GM04504 (cell line): ENCODE measurements around the gene FBXO46.
"Not testable (repeated sequence)": the region's sequence is repeated elsewhere in the genome, so short reads cannot be mapped to it uniquely, and the experiment has no call there.

Source experiments
- DNase-seq: peaks from one replicate; pipeline ENCODE4 v3.0.0-alpha.2; 2012; ENCODE audit warnings: low read depth

Gene FBXO46

DNA sequence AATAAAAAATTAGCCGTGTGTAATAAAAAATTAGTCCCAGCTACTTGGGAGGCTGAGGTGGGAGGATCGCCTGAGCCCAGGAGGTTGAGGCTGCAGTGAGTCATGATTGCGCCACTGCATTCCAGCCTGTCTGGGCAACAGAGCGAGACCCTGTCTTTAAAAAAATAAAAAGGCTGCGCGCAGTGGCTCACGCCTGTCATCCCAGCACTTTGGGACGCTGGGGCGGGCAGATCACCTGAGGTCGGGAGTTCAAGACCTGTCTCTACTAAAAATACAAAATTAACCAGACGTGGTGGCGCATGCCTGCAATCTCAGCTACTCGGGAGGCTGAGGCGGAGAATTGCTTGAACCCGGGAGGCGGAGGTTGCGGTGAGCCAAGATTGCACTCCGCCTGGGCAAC is 2.0 kb downstream of the FBXO46 start:
- not testable (repeated sequence) for DNase-seq

DNA sequence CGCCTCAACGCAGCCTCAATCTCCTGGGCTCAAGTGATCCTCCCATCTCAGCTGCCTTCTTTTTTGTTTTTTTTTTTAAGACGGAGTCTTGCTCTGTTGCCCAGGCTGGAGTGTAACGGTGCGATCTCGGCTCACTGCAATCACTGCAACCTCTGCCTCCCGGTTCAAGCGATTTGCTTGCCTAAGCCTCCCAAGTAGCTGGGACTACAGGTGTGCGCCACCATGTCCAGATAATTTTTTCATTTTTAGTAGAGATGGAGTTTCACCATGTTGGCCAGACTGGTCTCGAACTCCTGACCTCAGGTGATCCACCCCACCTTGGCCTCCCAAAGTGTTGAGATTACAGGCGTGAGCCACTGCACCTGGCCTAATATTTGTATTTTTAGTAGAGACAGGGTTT is 10.6 kb downstream of the FBXO46 start:
- DNase-seq = not testable (repeated sequence)

DNA sequence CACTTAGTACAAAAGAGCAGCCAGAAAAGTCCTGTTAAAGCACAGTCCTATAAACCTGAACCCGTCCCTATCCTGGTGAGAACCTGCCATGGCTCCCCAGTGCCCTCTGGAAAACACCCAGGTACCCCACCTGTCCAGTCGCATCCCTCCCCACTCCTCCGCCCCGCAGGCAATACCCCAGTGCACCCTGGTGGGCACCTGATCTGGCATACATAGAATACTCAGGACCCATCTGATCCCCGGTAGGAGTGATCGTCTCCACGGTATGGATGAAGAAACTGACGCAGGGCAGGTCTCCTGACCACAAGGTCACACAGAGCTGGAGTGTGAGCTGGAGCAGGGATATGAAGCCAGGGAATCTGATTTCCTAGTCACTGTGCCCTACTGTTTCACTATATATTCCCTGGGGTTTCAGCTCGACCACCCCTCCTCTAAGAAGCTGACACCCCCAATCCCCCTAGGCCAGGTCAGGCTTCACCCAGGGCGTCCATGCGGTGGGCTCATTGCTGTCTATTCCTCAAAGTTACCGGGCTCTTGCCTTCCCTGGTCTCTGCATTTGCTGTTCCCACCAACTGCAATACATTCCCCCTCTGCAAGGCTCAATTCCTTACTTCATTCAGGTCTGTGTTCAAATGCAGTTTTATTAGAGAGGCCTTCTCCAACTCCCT is 12.6 kb downstream of the FBXO46 start:
- no peak for DNase-seq

DNA sequence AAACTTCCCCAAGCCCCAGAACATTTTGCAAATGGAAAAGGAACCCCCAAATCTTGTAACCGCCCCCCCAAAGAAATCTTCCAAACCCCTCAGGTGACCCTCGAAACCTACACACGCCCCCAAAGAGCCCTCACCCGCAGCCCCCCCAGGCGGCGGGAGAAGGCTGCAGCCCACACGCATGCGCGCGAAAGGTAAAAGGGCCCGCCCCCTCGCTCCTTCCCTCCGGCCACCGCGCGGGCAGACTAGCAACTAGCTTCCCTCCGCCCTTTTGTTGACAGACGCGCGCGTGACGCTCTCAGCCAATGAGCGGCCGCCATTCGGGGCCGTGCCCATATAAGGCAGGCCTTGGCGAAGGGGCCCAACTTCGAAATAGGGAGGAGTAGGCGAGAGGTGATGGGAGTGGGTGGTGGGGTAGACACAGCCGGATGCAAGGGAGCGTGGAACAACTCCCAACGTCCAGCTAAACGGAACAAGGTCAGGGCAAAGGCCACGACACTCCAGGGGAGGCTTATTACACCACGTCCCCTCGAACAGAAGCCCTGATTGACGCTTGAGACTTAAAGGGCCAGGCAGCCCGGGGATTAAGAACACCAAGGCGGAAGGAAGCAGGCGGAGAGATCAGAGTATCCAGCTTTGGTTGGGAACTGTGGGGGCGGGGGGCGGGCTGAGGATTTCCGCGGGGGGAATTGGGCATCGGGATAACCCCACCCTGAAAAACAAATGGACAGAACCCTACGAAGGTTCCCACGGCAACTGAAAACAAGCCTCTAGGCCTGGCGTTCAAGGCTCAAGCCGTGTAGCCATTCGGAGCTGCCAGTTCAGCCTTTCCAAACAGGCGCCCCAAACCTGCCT is 13.3 kb downstream of the FBXO46 start:
- peak; percentile 96 for DNase-seq

DNA sequence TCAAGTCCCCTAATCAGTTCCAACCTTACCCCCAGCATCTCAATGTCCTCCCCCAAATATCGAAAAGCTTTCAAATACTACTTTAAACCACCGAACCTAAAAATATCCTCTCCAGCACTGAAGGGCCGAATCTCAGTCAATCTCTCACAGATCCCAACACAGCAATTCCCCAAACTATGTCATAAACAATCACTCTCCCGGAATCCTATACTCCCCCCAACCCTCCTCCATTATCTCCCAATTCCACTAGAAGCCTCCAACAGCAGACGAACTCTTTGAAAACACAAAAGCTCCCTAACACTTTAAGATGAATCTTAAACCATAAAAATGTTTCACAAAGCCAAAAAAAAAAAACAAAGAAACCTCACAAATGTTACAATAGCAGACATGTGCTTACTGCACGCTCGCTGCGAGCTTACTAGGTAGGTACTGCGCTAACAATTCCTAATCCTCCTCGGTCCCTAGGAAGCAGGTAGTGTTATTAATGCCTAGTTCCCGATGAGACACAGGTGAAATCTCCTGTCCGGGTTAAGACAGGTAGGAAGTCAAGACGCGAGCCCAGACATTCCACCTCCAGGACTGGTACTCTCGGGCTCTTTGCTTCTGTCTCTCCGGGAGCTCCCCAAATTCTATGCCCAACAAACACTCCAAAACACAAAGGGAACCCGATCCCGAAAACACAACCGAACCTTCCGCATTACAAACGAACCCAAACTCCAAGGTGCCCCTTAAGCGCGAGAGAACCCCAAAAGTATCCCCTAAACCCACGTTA is 14.2 kb downstream of the FBXO46 start:
- DNase-seq = no peak

DNA sequence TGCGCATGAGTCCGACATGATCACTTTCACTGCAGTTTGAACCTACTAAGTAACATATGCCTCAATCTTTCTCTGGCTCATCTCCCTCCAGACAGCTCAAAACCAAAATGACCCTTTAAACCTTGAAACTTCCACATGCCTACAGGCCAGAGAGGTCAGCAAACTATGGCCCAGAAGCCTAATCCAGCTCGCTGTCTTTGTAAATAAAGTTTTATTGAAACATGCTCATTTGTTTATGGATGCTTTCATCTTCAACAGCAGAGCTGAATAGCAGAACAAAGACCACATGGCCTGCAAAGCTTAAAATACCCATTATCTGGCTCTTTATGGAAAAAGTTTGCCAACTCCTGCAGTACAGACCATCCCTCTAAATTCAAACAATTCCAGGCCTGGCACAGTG is 15.6 kb downstream of the FBXO46 start:
- DNase-seq = no peak

DNA sequence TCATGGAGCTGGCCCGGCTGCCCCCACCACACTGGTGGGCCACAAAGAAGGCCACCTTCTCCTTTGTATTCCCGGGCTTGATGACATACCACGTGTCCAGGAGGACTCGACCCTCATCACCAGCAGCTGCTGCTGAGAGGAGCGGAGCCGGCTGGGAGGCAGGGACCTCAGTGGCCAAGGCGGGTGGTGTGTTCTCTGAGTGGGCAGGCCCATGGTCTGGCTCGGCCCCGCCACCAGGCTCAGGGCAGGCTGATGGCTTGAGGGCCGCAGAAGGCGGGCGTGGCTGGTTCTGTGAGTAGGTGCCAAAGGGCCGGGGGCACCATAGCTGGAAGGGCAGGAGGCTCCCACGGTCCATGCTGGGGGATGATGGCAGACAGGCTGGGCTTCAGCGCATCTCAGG is 17.6 kb downstream of the FBXO46 start:
- DNase-seq = no peak

DNA sequence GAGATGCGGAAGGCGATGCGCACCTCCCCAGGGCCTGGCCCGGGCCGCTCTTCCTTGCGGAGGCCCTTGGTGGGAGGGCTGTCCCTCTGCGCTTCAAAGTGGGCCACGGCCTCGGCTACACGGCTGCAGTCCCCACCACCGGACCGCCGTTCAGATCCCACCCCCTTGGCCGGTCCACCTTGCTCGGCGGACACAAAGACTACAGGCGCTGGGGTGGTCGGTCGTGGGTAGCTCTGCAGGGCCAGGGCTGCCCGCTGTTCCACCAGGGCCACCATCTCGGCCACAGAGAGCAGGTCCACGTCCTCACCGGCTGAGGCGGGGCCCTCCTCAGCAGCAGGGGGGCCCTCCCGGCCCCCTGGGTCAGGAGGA is 18.0 kb downstream of the FBXO46 start:
- no peak for DNase-seq

DNA sequence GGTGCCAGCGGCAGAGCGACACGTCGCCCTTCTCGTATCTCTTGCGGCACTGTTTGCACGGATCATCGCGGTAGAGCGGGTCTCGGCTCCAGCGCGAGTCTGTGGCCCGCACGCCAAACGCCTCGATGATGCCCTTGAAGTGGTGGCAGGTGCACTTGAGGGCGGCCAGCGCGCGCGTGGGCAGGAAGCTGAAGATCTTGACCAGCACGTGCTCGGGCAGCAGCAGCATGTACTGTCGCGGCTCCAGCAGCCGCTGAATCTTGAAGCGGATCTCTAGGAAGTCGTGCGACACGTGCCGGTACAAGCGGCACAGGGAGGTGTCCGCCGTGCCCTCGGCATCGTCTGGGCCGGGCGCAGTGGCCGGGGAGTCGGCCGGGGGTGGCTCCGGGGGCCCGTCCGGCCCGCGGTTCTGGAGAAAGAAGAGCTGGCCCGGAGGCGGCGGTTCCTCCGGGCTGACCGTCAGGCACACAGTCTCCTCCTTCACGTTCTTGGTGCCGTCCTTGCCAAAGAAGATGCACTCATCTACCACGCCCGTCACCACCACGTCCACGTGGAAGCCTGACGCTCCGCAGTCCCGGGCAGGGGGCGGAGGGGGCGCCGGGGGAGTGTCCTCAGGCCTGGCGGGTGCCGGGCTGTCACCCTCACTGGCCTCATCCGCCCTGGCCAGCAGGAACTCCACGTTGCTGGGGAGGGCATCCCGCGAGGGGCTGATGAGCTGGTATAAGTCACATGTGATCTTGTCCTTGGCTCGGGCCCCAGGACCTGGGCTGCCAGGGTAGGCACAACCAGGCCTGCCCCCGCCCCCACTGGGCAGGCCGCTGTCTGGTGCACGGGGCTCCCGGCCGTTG is 18.6 kb downstream of the FBXO46 start:
- no peak for DNase-seq

DNA sequence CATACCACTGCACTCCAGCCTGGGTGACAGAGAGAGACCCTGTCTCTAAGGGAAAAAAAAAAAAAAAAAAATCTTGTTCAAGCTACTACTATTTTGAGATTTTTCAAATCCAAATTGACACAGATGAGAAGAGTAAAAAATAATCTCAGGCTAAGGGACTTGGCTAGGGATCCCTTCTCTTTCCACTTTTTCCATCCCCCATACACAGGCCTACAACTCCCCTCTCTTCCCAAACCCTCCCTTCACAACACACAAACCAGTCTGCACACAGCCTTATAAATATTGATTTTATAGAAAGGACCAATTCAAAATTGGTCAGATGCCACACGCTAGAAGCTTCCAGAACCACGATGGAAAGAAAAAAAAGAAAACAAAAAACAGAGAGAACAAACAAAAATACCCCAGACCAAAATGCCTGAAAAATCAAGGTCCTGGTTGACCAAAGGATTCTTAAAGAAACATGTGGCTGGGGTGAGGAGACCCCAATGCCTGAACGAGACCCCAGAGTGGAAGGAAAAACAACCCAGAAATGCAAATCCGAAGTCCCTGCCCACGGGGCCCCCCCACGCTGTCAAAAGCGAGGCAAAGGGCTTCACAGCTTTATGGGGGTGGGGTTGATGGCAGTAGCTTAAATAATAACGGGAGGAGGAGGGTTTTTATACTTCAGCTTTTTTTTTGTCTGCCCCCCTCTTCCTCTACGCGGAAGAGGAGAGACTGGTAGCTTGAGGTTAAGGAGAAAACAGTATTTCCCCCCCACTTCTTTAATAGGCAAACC is 20.2 kb downstream of the FBXO46 start:
- DNase-seq = no peak

DNA sequence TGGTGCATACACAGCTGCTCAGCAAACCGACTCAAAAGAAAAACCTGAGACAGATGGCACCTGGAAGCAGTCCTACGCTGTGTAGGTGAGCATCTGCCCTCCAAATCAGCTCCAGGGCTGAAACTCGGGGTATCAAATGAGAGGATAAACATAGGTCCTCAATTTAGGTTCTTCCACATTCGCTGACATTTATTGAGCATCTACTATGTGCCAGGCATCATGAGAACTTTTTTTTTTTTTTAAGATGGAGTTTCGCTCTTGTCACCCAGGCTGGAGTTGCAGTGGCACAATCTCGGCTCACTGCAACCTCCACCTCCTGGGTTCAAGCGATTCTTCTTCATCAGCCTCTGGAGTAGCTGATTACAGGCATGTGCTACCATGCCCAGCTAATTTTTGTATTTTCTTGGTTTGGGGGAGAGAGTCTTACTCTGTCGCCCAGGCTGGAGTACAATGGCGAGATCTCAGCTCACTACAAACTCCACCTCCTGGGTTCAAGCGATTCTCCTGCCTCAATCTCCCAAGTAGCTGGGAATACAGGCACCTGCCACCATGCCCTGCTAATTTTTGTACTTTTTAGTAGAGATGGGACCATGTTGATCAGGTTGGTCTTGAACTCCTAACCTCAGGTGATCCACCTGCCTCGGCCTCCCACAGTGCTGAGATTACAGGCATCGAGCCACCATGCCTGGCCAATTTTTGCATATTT is 24.8 kb downstream of the FBXO46 start:
- DNase-seq = no peak

DNA sequence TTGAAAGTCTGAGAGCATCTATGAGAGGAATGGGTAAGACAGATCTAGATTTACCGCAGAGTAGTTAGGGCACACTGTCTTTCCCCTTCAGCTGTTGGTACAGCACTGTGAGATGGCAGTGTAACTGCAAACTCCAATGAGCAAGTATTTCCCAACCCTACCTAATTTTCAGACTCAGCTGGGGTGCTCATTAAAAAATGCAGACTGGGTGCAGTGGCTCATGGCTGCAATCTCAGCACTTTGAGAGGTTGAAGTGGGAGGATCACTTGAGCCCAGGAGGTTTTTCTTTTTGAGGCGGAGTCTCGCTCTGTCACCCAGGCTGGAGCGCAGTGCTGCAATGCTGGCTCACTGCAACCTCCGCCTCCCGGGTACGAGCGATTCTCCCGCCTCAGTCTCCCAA is 25.6 kb downstream of the FBXO46 start:
- no peak for DNase-seq

DNA sequence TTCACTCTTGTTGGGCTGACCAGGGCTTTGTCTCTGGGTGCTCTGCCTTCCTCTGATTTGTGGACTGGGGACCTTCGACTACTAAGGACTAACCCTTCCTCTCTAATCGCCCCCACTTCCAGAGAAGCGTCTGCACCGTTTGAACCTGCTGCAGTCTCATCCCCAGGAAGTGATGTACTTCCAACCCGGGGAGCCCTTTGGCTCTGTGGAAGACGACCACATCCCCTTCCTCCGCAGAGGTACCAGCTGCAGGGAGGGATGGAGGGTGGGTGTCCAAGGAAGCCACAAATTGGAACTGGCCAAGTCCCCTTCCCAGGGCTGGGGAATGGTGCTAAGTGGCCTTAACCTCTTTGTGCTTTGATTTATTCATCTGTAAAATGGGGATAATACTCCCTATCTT is 29.0 kb downstream of the FBXO46 start:
- no peak for DNase-seq

DNA sequence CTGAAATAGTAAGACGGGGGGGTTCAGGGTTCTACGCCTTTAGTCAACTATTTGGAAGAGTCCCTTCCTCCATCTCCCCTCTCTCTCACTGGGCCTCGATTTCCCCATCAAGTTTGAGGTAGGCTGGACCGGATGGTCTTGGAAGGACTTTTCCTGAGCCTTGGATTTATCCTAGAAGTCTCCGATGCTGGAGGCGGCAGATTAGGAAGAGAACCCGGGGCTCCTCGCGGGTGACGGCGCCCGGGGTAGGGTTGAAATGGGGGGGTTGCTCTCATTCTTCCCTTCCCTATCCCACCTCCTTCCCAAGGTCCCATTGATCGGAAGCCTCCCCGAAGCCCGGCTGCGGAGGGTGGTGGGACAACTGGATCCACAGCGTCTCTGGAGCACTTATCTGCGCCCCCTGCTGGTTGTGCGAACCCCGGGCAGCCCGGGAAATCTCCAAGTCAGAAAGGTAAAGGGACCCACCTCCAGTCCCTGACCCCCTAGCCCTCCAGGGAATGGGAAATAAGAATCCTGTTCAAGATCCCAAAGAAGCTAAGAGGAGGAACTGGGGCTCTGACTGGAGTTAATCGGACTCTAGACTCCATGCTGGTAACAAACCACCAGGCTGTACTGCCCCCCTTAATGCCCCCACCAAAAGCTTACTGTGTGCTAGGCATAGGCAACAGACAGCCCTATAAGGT is 37.4 kb downstream of the FBXO46 start:
- no peak for DNase-seq

DNA sequence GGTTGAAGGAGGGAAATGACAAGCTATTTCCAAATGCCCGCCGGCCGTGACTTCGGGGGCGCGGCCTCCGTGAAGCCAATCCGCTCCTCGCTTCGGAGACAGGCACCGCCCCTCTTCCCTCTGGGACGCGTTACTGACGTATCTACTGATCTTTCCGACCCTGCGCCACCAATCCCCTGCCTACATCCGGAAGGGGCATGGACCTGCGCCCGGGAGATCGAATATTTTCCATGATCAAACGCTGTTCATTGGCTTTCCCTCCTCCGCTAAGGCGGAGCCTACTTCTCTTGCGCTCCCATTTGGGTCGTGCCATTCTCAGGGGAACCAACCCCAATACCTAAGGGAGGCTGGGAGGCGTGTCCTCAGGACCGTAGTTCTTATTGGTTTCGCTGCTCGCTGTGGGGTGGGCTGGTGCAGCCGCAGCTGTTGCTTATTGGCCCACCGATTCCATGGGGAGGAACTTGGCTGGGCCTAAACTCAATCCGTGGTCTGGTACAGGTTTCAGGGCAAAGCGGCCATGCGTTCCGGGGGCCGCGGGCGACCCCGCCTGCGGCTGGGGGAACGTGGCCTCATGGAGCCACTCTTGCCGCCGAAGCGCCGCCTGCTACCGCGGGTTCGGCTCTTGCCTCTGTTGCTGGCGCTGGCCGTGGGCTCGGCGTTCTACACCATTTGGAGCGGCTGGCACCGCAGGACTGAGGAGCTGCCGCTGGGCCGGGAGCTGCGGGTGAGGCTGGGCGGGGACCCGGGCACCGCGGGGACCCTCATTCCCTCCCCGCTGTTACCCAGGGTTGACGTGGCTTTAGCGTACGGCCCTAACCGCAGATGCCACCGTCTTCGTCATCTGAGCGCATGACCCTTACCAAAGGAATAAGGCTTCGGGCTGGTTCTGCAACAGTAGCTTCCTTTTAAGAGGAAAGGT is 38.2 kb downstream of the FBXO46 start, which contains the start of gene QPCTL:
Gene QPCTL, plus strand, starts transcription at position 480 of the 919 bp plus-strand sequence. Its CDS starts 38 bp downstream, at position 518.
- peak; percentile 100 for DNase-seq

DNA sequence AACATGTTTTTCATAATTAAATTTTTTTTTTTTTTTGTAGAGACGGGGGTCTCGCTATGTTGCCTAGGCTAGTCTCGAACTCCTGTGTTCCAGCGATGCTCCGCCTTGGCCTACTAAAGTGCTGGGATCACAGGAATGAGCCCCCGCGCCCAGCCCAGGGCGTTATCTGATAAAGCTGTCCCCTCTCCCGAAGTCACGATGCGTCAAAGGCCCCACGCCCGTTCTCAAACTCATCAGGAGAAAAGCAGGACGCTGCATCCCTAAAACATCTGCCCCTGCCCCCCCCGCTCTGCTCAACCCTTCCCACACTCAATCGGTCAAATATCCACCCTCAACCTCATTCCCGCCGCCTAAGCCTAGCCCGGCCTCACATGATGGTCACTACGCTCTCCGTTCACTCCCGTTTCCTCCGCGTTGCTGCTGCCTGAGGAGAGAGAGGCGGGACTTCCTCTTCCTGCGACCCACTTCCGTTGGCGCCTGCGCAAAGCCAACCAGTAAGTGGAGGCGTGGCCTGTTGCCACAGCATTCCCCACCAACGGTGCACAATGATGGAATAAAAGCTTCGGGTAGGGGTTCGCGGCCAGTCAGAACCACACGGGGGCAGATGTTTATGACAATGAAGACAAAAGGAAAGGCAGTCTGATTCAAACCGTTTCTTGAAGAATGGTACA is 39.0 kb downstream of the FBXO46 start, which contains the start of gene SNRPD2:
Gene SNRPD2, minus strand, starts transcription at position 438 of the 671 bp plus-strand sequence. Its CDS starts 65 bp downstream, at position 373.
- DNase-seq = peak; percentile 91

DNA sequence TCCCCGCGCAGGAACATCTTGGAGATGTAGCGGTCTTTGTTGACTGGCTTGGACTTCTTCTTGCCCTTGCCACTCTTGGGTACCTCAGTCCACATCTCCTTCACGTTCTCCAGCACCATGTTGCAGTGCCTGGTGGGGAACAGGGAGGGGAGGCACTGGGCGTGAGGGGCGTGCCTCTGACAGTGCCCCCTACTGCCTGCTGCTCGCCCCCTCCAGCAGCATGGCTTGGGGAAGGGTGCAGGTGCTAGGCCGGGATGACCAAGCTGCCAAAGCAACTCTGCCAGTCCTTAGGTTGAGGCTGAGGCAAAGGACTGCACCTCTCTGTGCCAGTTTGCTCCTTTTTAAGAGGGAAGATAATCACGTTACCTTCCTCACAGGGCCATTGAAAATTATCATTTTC is 43.1 kb downstream of the FBXO46 start:
- no peak for DNase-seq

DNA sequence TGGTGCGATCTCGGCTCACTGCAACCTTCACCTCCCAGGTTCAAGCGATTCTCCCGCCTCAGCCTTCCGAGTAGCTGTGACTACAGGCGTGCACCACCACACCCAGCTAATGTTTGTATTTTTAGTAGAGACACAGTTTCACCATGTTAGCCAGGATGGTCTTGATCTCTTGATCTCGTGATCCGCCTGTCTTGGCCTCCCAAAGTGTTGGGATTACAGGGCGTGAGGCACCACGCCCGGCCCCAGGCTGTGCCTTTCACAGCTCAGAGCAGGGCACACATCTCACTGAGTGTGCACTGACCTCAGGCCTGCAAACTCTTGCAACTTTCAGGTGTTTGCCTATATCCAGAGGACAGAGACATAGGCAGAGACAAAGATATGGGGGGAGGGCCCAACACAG is 45.7 kb downstream of the FBXO46 start:
- not testable (repeated sequence) for DNase-seq
